ENCODE data around the gene KLF7.

Gene KLF7

GRCh38 chr2:207155516-207156444 is 10.0 kb downstream of the KLF7 start:
- peaks cover 61% of the 10 kb centered on the region for H3K4me1 ChIP-seq (ENCODE audit: control insufficient read depth, insufficient read depth, low read length)

GRCh38 chr2:207154556-207155510 is 10.9 kb downstream of the KLF7 start:
- H3K9me3 ChIP-seq (ENCODE audit: control insufficient read depth, low read length) = no peaks in the 10 kb centered on the region
- DNase-seq (ENCODE audit: low read depth) = no peak
- no peaks in the 10 kb centered on the region for H3K27me3 ChIP-seq (replicated peaks; ENCODE audit: control insufficient read depth, insufficient read depth, low read length)
- H3K36me3 ChIP-seq (ENCODE audit: control insufficient read depth, insufficient read depth, low read length, severe bottlenecking) = no peaks in the 10 kb centered on the region
- no peak overlapping the region for H3K9ac ChIP-seq (ENCODE audit: low read length)
- peaks cover 63% of the 10 kb centered on the region for H3K4me1 ChIP-seq (ENCODE audit: control insufficient read depth, insufficient read depth, low read length)
- no peak overlapping the region for H3K4me3 ChIP-seq (ENCODE audit: low read length)

More at GRCh38 chr2:207155516-207156444, 10.0 kb downstream of the KLF7 start:
- no peak for DNase-seq (ENCODE audit: low read depth)
- H3K9me3 ChIP-seq (ENCODE audit: control insufficient read depth, low read length) = no peaks in the 10 kb centered on the region
- no peak overlapping the region for H3K9ac ChIP-seq (ENCODE audit: low read length)
- no peaks in the 10 kb centered on the region for H3K27me3 ChIP-seq (replicated peaks; ENCODE audit: control insufficient read depth, insufficient read depth, low read length)
- H3K36me3 ChIP-seq (ENCODE audit: control insufficient read depth, insufficient read depth, low read length, severe bottlenecking) = no peaks in the 10 kb centered on the region
- H3K4me3 ChIP-seq (ENCODE audit: low read length) = no peak overlapping the region

- Histone ChIP-seq H3K4me3 (ENCODE audit: low read length) (no peak overlapping the region), H3K27me3 (replicated peaks; ENCODE audit: control insufficient read depth, insufficient read depth, low read length) (no peaks in the 10 kb centered on the region), H3K9me3 (ENCODE audit: control insufficient read depth, low read length) (no peaks in the 10 kb centered on the region), H3K9ac (ENCODE audit: low read length) (no peak overlapping the region), H3K4me1 (ENCODE audit: control insufficient read depth, insufficient read depth, low read length) (peaks cover 73% of the 10 kb centered on the region), H3K36me3 (ENCODE audit: control insufficient read depth, insufficient read depth, low read length, severe bottlenecking) (no peaks in the 10 kb centered on the region)
- DNase-seq (ENCODE audit: low read depth) = no peak
Measured at GRCh38 chr2:207153266-207153975, 12.3 kb downstream of the KLF7 start.

- Histone ChIP-seq H3K4me1 (ENCODE audit: control insufficient read depth, insufficient read depth, low read length) (peaks cover 76% of the 10 kb centered on the region), H3K9ac (ENCODE audit: low read length) (peak overlapping the region; percentile 6), H3K9me3 (ENCODE audit: control insufficient read depth, low read length) (no peaks in the 10 kb centered on the region), H3K36me3 (ENCODE audit: control insufficient read depth, insufficient read depth, low read length, severe bottlenecking) (peaks cover 4% of the 10 kb centered on the region), H3K27me3 (replicated peaks; ENCODE audit: control insufficient read depth, insufficient read depth, low read length) (no peaks in the 10 kb centered on the region), H3K4me3 (ENCODE audit: low read length) (no peak overlapping the region)
- no peak for DNase-seq (ENCODE audit: low read depth)
Measured at GRCh38 chr2:207151048-207151447, 14.7 kb downstream of the KLF7 start.

GRCh38 chr2:207150284-207150683 is 15.5 kb downstream of the KLF7 start:
- peak overlapping the region; percentile 35 for H3K4me3 ChIP-seq (ENCODE audit: low read length)
- no peaks in the 10 kb centered on the region for H3K9me3 ChIP-seq (ENCODE audit: control insufficient read depth, low read length)
- H3K4me1 ChIP-seq (ENCODE audit: control insufficient read depth, insufficient read depth, low read length) = peaks cover 69% of the 10 kb centered on the region
- no peaks in the 10 kb centered on the region for H3K27me3 ChIP-seq (replicated peaks; ENCODE audit: control insufficient read depth, insufficient read depth, low read length)
- H3K9ac ChIP-seq (ENCODE audit: low read length) = peak overlapping the region; percentile 14
- no peak for DNase-seq (ENCODE audit: low read depth)
- H3K36me3 ChIP-seq (ENCODE audit: control insufficient read depth, insufficient read depth, low read length, severe bottlenecking) = peaks cover 11% of the 10 kb centered on the region

GRCh38 chr2:207149249-207150213 is 16.2 kb downstream of the KLF7 start:
- Histone ChIP-seq H3K4me1 (ENCODE audit: control insufficient read depth, insufficient read depth, low read length) (peaks cover 74% of the 10 kb centered on the region), H3K9ac (ENCODE audit: low read length) (peak overlapping the region; percentile 14), H3K4me3 (ENCODE audit: low read length) (peak overlapping the region; percentile 35), H3K36me3 (ENCODE audit: control insufficient read depth, insufficient read depth, low read length, severe bottlenecking) (peaks cover 16% of the 10 kb centered on the region), H3K27me3 (replicated peaks; ENCODE audit: control insufficient read depth, insufficient read depth, low read length) (no peaks in the 10 kb centered on the region), H3K9me3 (ENCODE audit: control insufficient read depth, low read length) (no peaks in the 10 kb centered on the region)
- no peak for DNase-seq (ENCODE audit: low read depth)

GRCh38 chr2:207148020-207148419 is 17.7 kb downstream of the KLF7 start:
- peak; percentile 43 for DNase-seq (ENCODE audit: low read depth)
- Histone ChIP-seq H3K9ac (ENCODE audit: low read length) (peak overlapping the region; percentile 27), H3K4me3 (ENCODE audit: low read length) (peak overlapping the region; percentile 43), H3K36me3 (ENCODE audit: control insufficient read depth, insufficient read depth, low read length, severe bottlenecking) (peaks cover 16% of the 10 kb centered on the region), H3K9me3 (ENCODE audit: control insufficient read depth, low read length) (no peaks in the 10 kb centered on the region), H3K4me1 (ENCODE audit: control insufficient read depth, insufficient read depth, low read length) (peaks cover 74% of the 10 kb centered on the region), H3K27me3 (replicated peaks; ENCODE audit: control insufficient read depth, insufficient read depth, low read length) (no peaks in the 10 kb centered on the region)

- no peaks in the 10 kb centered on the region for H3K9me3 ChIP-seq (ENCODE audit: control insufficient read depth, low read length)
- no peak for DNase-seq (ENCODE audit: low read depth)
- H3K27me3 ChIP-seq (replicated peaks; ENCODE audit: control insufficient read depth, insufficient read depth, low read length) = no peaks in the 10 kb centered on the region
- H3K4me1 ChIP-seq (ENCODE audit: control insufficient read depth, insufficient read depth, low read length) = peaks cover 60% of the 10 kb centered on the region
- peak overlapping the region; percentile 65 for H3K4me3 ChIP-seq (ENCODE audit: low read length)
- peak overlapping the region; percentile 75 for H3K9ac ChIP-seq (ENCODE audit: low read length)
- peaks cover 16% of the 10 kb centered on the region for H3K36me3 ChIP-seq (ENCODE audit: control insufficient read depth, insufficient read depth, low read length, severe bottlenecking)
Measured at GRCh38 chr2:207144173-207144785, 21.5 kb downstream of the KLF7 start.

- Histone ChIP-seq H3K9ac (ENCODE audit: low read length) (peak overlapping the region; percentile 75), H3K27me3 (replicated peaks; ENCODE audit: control insufficient read depth, insufficient read depth, low read length) (no peaks in the 10 kb centered on the region), H3K9me3 (ENCODE audit: control insufficient read depth, low read length) (no peaks in the 10 kb centered on the region), H3K4me1 (ENCODE audit: control insufficient read depth, insufficient read depth, low read length) (peaks cover 55% of the 10 kb centered on the region), H3K36me3 (ENCODE audit: control insufficient read depth, insufficient read depth, low read length, severe bottlenecking) (peaks cover 16% of the 10 kb centered on the region), H3K4me3 (ENCODE audit: low read length) (peak overlapping the region; percentile 65)
- DNase-seq (ENCODE audit: low read depth) = peak; percentile 52
Measured at GRCh38 chr2:207143215-207144172, 22.3 kb downstream of the KLF7 start.

Measured in adipocyte (in vitro differentiated cells).